Measurements from ENCODE around the gene CRLF3. TPM values are rescaled to one million over a fixed set of nuclear protein-coding genes. Genes with fewer than 3 reads are reported as not detected.
"Not testable (repeated sequence)": the region's sequence is repeated elsewhere in the genome, so short reads cannot be mapped to it uniquely, and the experiment has no call there.

CRLF3 gene
- total RNA-seq, 2 donors from 2014 or later: 12.0 to 18.0 TPM

- Histone ChIP-seq H3K9ac (ENCODE audit: low read depth in 2 of 2, low read length in 2 of 2) (no peak overlapping the region), H3K27ac (no peak overlapping the region), H3K4me1 (no peaks in the 10 kb centered on the region), H3K36me3 (peaks cover 15% of the 10 kb centered on the region), H3K27me3 (no peaks in the 10 kb centered on the region), H3K9me3 (no peaks in the 10 kb centered on the region), H3K4me3 (no peak overlapping the region)
- no peak for DNase-seq
- intact Hi-C loops (cut with DNase I): no loop called here
- TF ChIP-seq CTCF (IDR thresholded peaks at IDR 0.05): no peak
Measured at GRCh38 chr17:30782206-30782605, 42.3 kb downstream of the CRLF3 start.

GRCh38 chr17:30780343-30780742, 44.1 kb downstream of the CRLF3 start:
- no peak for TF ChIP-seq CTCF (IDR thresholded peaks at IDR 0.05)
- no peaks in the 10 kb centered on the region for H3K4me1 ChIP-seq
- intact Hi-C loops (cut with DNase I): no loop called here
- no peak overlapping the region for H3K27ac ChIP-seq
- DNase-seq: no peak
- no peaks in the 10 kb centered on the region for H3K9me3 ChIP-seq
- no peak overlapping the region for H3K4me3 ChIP-seq
- peaks cover 8% of the 10 kb centered on the region for H3K36me3 ChIP-seq
- H3K9ac ChIP-seq (ENCODE audit: low read depth in 2 of 2, low read length in 2 of 2): no peak overlapping the region
- no peaks in the 10 kb centered on the region for H3K27me3 ChIP-seq

DNA sequence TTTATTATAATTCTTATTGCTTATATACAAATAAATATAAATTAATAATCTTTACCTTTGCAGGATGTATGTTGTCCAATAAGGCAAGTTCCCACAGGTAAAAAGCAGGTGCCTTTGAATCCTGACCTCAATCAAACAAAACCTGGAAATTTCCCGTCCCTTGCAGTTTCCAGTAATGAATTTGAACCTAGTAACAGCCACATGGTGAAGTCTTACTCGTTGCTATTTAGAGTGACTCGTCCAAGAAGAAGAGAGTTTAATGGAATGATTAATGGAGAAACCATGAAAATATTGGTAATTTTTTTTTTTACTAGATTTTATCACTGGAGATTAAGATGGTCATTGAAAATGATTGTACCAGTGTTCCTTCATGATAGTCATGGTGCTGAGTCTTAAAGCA, 55.7 kb downstream of the CRLF3 start:
- H3K4me1 ChIP-seq; H3K27me3 ChIP-seq; H3K36me3 ChIP-seq; H3K27ac ChIP-seq; H3K9ac ChIP-seq (ENCODE audit: low read depth in 2 of 2, low read length in 2 of 2); DNase-seq; H3K4me3 ChIP-seq; intact Hi-C loops (cut with DNase I); H3K9me3 ChIP-seq: not testable (repeated sequence)

GRCh38 chr17:30767641-30768404, 56.7 kb downstream of the CRLF3 start:
- H3K9me3 ChIP-seq; H3K4me1 ChIP-seq; H3K36me3 ChIP-seq; H3K9ac ChIP-seq (ENCODE audit: low read depth in 2 of 2, low read length in 2 of 2); H3K27ac ChIP-seq; DNase-seq; H3K4me3 ChIP-seq; intact Hi-C loops (cut with DNase I); H3K27me3 ChIP-seq: not testable (repeated sequence)

DNA sequence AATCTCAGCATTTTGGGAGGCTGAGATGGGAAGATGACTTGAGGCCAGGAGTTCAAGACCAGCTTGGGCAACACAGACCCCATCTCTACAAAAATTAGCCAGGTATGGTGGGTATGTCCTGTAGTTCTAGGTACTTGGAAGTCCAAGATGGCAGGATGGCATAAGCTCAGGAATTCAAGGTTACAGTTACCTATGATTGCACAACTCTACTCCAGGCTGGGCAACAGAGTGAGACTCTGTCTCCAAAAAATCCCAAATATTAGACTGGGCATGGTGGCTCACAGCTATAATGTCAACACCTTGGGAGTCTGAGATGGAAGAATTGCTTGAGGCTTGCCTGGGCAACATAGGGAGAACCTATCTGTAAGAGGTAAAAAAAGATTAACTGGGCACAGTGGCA, 63.4 kb downstream of the CRLF3 start:
- TF ChIP-seq CTCF (IDR thresholded peaks at IDR 0.05): no peak
- intact Hi-C loops (cut with DNase I): no loop called here

DNA sequence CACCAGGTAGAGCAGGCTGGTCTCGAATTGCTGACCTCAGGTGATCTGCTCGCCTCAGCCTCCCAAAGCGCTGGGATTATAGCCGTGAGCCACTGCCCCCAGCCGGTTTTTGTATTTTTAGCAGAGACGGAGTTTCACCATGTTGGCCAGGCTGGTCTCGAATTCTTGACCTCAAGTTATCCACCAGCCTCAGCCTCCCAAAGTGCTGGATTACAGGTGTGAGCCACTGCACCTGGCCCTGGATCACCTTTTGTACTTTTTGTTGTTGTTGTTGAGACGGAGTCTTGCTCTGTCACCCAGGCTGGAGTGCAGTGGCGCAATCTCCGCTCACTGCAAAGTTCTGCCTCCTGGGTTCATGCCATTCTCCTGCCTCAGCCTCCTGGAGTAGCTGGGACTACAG, 71.2 kb downstream of the CRLF3 start:
- H3K4me3 ChIP-seq; H3K27ac ChIP-seq; H3K36me3 ChIP-seq; intact Hi-C loops (cut with DNase I); H3K27me3 ChIP-seq; H3K9me3 ChIP-seq; DNase-seq; H3K9ac ChIP-seq (ENCODE audit: low read depth in 2 of 2, low read length in 2 of 2); H3K4me1 ChIP-seq: not testable (repeated sequence)

More for the DNA sequence above, 63.4 kb downstream of the CRLF3 start:
- no peak for DNase-seq
- H3K9ac ChIP-seq (ENCODE audit: low read depth in 2 of 2, low read length in 2 of 2): no peak overlapping the region
- no peaks in the 10 kb centered on the region for H3K27me3 ChIP-seq
- H3K4me1 ChIP-seq: no peaks in the 10 kb centered on the region
- H3K9me3 ChIP-seq: no peaks in the 10 kb centered on the region
- no peak overlapping the region for H3K4me3 ChIP-seq
- no peak overlapping the region for H3K27ac ChIP-seq
- H3K36me3 ChIP-seq: no peaks in the 10 kb centered on the region

- DNase-seq; H3K9me3 ChIP-seq; intact Hi-C loops (cut with DNase I); H3K27ac ChIP-seq; H3K4me1 ChIP-seq; H3K36me3 ChIP-seq; H3K9ac ChIP-seq (ENCODE audit: low read depth in 2 of 2, low read length in 2 of 2); H3K27me3 ChIP-seq; H3K4me3 ChIP-seq: not testable (repeated sequence)
Measured at GRCh38 chr17:30750982-30751381, 73.5 kb downstream of the CRLF3 start.

DNA sequence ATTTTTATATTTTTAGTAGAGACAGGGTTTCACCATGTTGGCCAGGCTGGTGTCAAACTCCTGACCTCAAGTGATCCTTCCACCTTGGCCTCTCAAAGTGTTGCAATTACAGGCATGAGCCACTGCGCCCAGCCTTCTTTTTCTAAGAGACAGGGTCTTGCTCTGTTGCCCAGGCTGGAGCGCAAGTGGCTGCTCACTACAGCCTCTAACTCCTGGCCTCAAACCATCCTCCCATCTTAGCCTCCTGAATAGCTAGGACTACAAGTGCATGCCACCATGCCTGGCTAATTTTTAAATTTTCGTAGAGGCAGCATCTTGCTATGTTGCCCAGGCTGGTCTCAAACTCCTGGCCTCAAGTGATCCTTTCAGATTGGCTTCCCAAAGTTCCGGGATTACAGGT, 76.9 kb downstream of the CRLF3 start:
- H3K9ac ChIP-seq (ENCODE audit: low read depth in 2 of 2, low read length in 2 of 2); H3K36me3 ChIP-seq; H3K9me3 ChIP-seq; DNase-seq; H3K27me3 ChIP-seq; H3K4me1 ChIP-seq; intact Hi-C loops (cut with DNase I); H3K4me3 ChIP-seq; H3K27ac ChIP-seq: not testable (repeated sequence)

- H3K27me3 ChIP-seq; H3K4me1 ChIP-seq; H3K27ac ChIP-seq; H3K4me3 ChIP-seq; H3K9ac ChIP-seq (ENCODE audit: low read depth in 2 of 2, low read length in 2 of 2); intact Hi-C loops (cut with DNase I); H3K9me3 ChIP-seq; H3K36me3 ChIP-seq; DNase-seq: not testable (repeated sequence)
Measured at GRCh38 chr17:30742669-30743068, 81.8 kb downstream of the CRLF3 start.

GRCh38 chr17:30736371-30736770, 88.1 kb downstream of the CRLF3 start:
- H3K27ac ChIP-seq; DNase-seq; H3K4me3 ChIP-seq; H3K9me3 ChIP-seq; intact Hi-C loops (cut with DNase I); H3K36me3 ChIP-seq; H3K9ac ChIP-seq (ENCODE audit: low read depth in 2 of 2, low read length in 2 of 2); H3K4me1 ChIP-seq; H3K27me3 ChIP-seq: not testable (repeated sequence)

- H3K9me3 ChIP-seq; H3K36me3 ChIP-seq; H3K4me1 ChIP-seq; H3K4me3 ChIP-seq; DNase-seq; H3K27ac ChIP-seq; intact Hi-C loops (cut with DNase I); H3K27me3 ChIP-seq; H3K9ac ChIP-seq (ENCODE audit: low read depth in 2 of 2, low read length in 2 of 2): not testable (repeated sequence)
Measured at GRCh38 chr17:30735644-30736043, 88.8 kb downstream of the CRLF3 start.
